Stimulated activated naive CD8-positive, alpha-beta T cell treated with anti-CD3 and anti-CD28 coated beads, Interleukin-15, amount 100 ng/mL, for 72 hours (primary cell): ENCODE results near the gene SUPT7L.
"Not testable (repeated sequence)": the region's sequence is repeated elsewhere in the genome, so short reads cannot be mapped to it uniquely, and the experiment has no call there.

Experiments used
- ATAC-seq: fragments of 150-1000 bp; cut with Tn5 transposase; 2 replicates; pipeline ENCODE4 v1.10.0; 2021; ENCODE audit warnings: mild to moderate bottlenecking, moderate library complexity
- DNase-seq, 2 donors: peaks; one replicate each; pipeline ENCODE4 v3.0.0; 2021 to 2022
- H3K27ac Mint-ChIP-seq, 2 donors: one replicate each; pipeline ENCODE4 v1.8.0; 2022; ENCODE audit warnings: mild to moderate bottlenecking in 2 of 2, mixed read lengths in 2 of 2, moderate library complexity in 2 of 2
- H3K27me3 Mint-ChIP-seq: one replicate; pipeline ENCODE4 v1.8.0; 2022; ENCODE audit warnings: mixed read lengths
- H3K4me1 Mint-ChIP-seq: one replicate; pipeline ENCODE4 v1.8.0; 2022; ENCODE audit warnings: mild to moderate bottlenecking, mixed read lengths
- H3K4me3 Mint-ChIP-seq, 2 donors: one replicate each; pipeline ENCODE4 v1.8.0; 2022; ENCODE audit warnings: mild to moderate bottlenecking in 2 of 2, mixed read lengths in 2 of 2, moderate library complexity in 1 of 2
- H3K9me3 Mint-ChIP-seq, 2 donors: one replicate each; pipeline ENCODE4 v1.8.0; 2022; ENCODE audit warnings: mixed read lengths in 2 of 2

SUPT7L gene

DNA sequence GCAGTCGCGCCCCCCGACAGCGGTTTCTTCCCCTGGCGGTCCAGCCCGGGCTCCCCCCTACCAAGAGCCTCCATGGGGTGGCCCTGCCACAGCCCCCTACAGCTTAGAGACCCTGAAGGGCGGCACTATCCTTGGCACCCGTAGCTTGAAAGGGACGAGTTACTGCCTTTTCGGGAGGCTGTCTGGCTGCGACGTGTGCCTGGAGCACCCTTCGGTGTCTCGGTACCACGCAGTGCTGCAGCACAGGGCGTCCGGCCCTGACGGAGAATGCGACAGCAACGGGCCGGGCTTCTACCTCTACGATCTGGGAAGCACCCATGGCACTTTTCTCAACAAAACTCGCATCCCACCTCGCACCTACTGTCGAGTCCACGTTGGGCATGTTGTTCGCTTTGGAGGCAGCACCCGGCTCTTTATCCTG is 750 bp upstream of the SUPT7L start:
- H3K27ac Mint-ChIP-seq = peak overlapping the region; percentile 99 to 100
- no peak for ATAC-seq
- DNase-seq = no peak
- no peaks in the 10 kb centered on the region for H3K27me3 Mint-ChIP-seq
- no peaks in the 10 kb centered on the region for H3K9me3 Mint-ChIP-seq
- H3K4me1 Mint-ChIP-seq = peaks cover 46% of the 10 kb centered on the region
- peak overlapping the region; percentile 99 for H3K4me3 Mint-ChIP-seq

- Mint-ChIP-seq H3K4me3 (no peak overlapping the region), H3K4me1 (peaks cover 39% of the 10 kb centered on the region), H3K27me3 (no peaks in the 10 kb centered on the region), H3K27ac (no peak overlapping the region), H3K9me3 (no peaks in the 10 kb centered on the region)
- DNase-seq (no peak), ATAC-seq (no peak)
Observed at GRCh38 chr2:27661371-27661770, 2.0 kb downstream of the SUPT7L start.

DNA sequence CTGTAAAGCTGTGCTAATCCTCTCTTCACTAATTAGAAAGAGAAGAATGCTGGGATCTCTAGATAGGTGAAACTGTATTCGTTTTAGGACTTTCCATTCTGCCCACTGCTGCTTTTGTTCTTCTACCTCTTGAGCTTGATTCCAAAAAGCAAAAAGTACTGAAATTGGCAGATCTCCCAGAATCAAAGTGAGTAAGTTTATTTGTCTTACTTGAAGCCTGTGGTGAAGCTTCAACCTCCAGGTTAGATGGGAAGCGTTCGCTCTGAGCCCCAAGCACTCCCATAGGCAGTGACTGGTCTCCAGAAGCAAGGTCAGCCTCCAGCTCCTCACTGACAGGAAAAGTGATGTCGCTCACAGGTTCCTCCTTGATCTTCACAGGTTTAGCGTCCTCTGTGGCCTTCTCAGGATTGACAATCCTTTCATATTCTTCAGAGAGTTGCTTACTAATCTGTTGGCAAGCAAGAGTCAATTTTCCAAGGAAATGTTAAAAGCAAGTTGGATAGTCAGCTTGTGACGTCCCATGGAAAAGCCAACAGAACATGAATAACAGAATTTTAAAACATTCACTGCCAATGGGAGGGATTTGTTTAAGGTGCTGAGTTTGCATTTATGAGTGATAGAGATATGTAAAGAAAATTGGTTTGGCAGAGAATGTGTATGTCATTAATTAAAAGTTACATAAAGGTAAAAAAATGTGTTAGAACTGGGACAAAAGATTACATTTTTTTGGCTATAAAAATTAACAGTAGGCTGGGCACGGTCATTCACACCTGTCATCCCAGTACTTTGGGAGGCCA is 8.1 kb downstream of the SUPT7L start:
- H3K4me1 Mint-ChIP-seq = peaks cover 18% of the 10 kb centered on the region
- H3K27ac Mint-ChIP-seq = no peak overlapping the region
- H3K9me3 Mint-ChIP-seq = no peaks in the 10 kb centered on the region
- H3K4me3 Mint-ChIP-seq = no peak overlapping the region
- ATAC-seq (no peak), DNase-seq (no peak)
- no peaks in the 10 kb centered on the region for H3K27me3 Mint-ChIP-seq

DNA sequence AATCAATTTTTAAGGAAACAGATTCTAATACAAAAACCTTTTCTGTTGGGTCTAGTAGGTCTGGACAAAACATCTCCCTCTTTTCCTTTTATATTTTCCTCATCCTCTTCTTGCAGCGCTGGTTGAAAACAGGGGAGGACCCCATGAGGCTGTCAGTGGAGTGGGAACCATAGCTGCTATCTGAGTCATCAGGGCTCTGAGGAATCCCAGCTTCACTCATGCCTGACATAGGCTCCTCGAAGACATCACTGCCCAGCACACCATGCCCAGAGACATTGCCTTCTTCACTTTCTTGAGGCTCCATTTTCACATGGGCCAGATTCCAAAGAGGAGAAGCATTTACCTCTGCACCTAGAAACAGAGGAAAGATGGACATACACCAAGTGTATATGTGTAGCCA is 10.0 kb downstream of the SUPT7L start:
- H3K27ac Mint-ChIP-seq = peak overlapping the region in 1 of 2 donors; percentile 92
- DNase-seq = no peak

GRCh38 chr2:27652790-27653189 is 10.6 kb downstream of the SUPT7L start:
- Mint-ChIP-seq H3K27me3 (no peaks in the 10 kb centered on the region), H3K4me3 (no peak overlapping the region), H3K9me3 (no peaks in the 10 kb centered on the region), H3K4me1 (peaks cover 18% of the 10 kb centered on the region), H3K27ac (no peak overlapping the region)
- ATAC-seq (peak; percentile 50), DNase-seq (no peak)

More for the DNA sequence above, 10.0 kb downstream of the SUPT7L start:
- no peaks in the 10 kb centered on the region for H3K9me3 Mint-ChIP-seq
- no peaks in the 10 kb centered on the region for H3K27me3 Mint-ChIP-seq
- H3K4me1 Mint-ChIP-seq = peaks cover 18% of the 10 kb centered on the region
- no peak overlapping the region for H3K4me3 Mint-ChIP-seq
- ATAC-seq = no peak

GRCh38 chr2:27652341-27652740 is 11.1 kb downstream of the SUPT7L start:
- no peak overlapping the region for H3K27ac Mint-ChIP-seq
- ATAC-seq = no peak
- H3K27me3 Mint-ChIP-seq = no peaks in the 10 kb centered on the region
- H3K4me1 Mint-ChIP-seq = peaks cover 18% of the 10 kb centered on the region
- H3K9me3 Mint-ChIP-seq = no peaks in the 10 kb centered on the region
- H3K4me3 Mint-ChIP-seq = no peak overlapping the region
- DNase-seq = no peak

DNA sequence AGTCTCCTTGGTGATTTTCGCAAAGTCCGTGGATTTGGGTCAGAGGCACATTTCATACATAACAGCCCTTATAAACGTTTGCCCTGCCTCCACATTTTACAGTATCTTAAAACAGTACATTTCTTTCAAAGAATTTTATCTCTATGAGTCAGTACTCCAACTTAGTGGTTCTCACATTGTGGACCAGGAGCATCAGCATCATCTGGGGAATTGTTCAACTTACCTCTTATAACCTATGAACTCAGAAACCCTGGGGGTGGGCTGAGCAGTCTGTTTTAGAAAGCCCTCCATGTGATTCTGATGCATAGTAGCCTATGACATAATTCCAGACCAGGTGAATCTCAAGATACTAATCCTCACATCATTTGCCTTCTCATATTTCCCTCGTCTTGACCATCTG is 12.4 kb downstream of the SUPT7L start:
- DNase-seq (no peak), ATAC-seq (no peak)
- no peak overlapping the region for H3K27ac Mint-ChIP-seq
- H3K4me3 Mint-ChIP-seq = no peak overlapping the region
- no peaks in the 10 kb centered on the region for H3K27me3 Mint-ChIP-seq
- no peaks in the 10 kb centered on the region for H3K9me3 Mint-ChIP-seq
- peaks cover 18% of the 10 kb centered on the region for H3K4me1 Mint-ChIP-seq

DNA sequence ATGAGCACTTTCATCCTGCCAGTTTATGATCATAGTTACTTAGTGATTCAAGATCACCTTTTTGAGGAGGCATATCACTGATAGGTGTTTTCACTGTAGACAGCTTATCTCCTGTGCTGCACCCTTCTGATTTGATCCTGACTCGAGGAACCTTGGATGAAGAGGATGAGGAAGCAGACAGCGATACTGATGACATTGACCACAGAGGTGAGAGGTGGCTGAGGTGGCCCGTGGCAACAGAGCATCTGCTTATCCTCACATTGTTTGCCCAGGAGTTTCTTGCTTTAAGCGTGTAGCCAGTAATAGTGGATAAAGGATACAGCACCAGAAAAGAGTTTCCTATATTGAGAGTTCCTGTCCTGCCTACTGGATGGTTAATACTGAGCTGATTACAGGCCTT is 15.7 kb downstream of the SUPT7L start:
- no peak for DNase-seq
- Mint-ChIP-seq H3K4me1 (peaks cover 5% of the 10 kb centered on the region), H3K4me3 (no peak overlapping the region), H3K9me3 (no peaks in the 10 kb centered on the region), H3K27me3 (no peaks in the 10 kb centered on the region), H3K27ac (peak overlapping the region in 1 of 2 donors; percentile 94)
- no peak for ATAC-seq

DNA sequence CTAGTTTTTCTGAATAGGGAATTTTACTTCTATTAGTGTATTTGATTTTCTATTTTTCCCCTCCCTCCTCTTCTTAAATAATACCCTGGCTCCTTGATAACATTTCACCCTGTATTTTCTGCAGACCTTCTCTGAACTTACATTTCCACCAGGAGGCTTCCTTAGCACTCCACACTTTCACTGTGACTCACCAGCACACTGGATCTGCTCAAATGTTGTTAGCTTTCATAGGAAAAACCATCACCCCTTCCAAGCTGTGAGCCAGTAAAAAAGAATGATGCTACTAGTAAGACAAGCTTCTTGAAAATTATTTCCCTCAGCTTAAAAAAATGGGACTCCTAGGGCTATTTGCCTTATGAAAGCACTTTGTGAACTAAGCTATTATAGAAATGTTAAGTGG is 16.1 kb downstream of the SUPT7L start:
- no peaks in the 10 kb centered on the region for H3K9me3 Mint-ChIP-seq
- peaks cover under 1% of the 10 kb centered on the region for H3K4me1 Mint-ChIP-seq
- no peak overlapping the region for H3K27ac Mint-ChIP-seq
- DNase-seq (no peak), ATAC-seq (no peak)
- H3K27me3 Mint-ChIP-seq = no peaks in the 10 kb centered on the region
- H3K4me3 Mint-ChIP-seq = no peak overlapping the region

DNA sequence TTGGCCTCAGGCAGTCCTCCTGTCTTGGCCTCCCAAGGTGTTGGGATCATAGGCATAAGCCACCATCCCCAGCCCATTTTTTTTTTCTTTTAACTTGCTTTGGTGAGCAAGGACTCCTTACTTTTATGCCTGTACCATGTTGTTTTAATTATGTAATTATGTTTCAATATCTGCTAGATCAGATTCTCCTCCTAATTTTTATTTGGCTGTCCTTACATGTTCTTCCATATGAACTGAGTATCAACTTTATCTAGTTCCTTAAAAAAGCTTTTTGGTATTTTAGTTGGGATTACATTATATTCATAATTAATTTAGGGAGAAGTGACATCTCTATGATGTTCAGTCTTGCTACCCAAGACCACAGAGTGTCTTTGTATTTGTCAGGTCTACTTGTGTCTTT is 18.2 kb downstream of the SUPT7L start:
- DNase-seq (no peak), ATAC-seq (no peak)
- Mint-ChIP-seq H3K27ac (peak overlapping the region in 1 of 2 donors; percentile 48), H3K9me3 (no peaks in the 10 kb centered on the region), H3K27me3 (no peaks in the 10 kb centered on the region), H3K4me3 (no peak overlapping the region), H3K4me1 (no peaks in the 10 kb centered on the region)

- no peak for ATAC-seq
- Mint-ChIP-seq H3K27ac (no peak overlapping the region), H3K9me3 (no peaks in the 10 kb centered on the region), H3K4me1 (peaks cover 22% of the 10 kb centered on the region), H3K4me3 (no peak overlapping the region), H3K27me3 (no peaks in the 10 kb centered on the region)
- no peak for DNase-seq
Observed at GRCh38 chr2:27640722-27641245, 22.6 kb downstream of the SUPT7L start.

GRCh38 chr2:27638709-27639108 is 24.7 kb downstream of the SUPT7L start:
- DNase-seq (peak in 1 of 2 donors; percentile 26), ATAC-seq (peak; percentile 19)
- Mint-ChIP-seq H3K9me3 (no peaks in the 10 kb centered on the region), H3K4me1 (peaks cover 25% of the 10 kb centered on the region), H3K27me3 (no peaks in the 10 kb centered on the region), H3K27ac (peak overlapping the region in 1 of 2 donors; percentile 92), H3K4me3 (peak overlapping the region; percentile 16 to 57)

DNA sequence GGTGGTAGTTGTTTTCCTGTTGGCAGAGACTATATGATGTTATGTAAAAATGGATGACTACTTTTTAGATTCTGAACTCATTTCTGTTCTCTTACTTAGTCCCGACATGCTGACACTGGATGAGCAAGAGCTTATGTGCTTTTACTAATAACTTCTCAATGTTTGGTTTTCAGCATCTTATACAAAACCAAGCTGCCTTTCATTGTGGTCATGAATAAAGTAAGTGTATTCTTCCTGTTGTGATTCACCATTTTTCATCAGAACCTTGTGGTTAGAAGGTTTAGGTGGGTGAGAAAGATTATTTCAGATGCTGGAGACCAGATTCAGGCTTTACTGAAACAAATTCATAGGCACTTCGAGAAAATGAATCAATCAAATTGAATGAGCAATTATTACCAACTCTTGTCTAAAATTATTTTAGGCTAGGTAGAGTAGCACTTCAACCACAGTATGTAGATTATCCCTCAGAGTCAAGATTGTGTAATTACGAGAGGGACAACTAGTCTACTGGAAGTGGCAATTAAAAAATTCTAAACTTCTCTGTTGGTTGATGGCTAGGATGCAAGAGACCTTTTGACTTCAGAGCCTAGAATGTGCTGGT is 25.3 kb downstream of the SUPT7L start:
- ATAC-seq (peak; percentile 94), DNase-seq (peak; percentile 21 to 44)
- Mint-ChIP-seq H3K27me3 (no peaks in the 10 kb centered on the region), H3K4me1 (peaks cover 25% of the 10 kb centered on the region), H3K9me3 (no peaks in the 10 kb centered on the region), H3K4me3 (peak overlapping the region; percentile 36 to 57), H3K27ac (peak overlapping the region; percentile 72 to 92)

DNA sequence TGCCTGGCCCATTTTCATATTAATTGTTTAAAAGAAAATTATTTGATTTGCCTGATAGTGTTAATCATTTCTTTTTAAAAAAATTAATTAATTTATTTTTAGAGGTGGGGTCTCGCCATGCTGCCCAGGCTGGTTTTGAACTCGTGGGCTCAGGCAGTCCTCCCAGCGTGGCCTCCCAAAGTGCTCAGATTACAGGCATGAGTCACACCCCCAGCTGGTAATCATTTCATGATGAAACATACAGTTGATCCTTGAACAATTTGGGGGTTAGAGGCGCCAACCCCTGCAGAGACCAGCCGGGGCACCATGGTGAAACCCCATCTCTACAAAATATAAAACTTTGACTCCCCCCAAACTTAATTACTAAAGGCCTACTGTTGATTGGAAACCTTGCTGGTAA is 26.6 kb downstream of the SUPT7L start:
- Mint-ChIP-seq H3K27ac (no peak overlapping the region), H3K4me3 (no peak overlapping the region), H3K4me1 (peaks cover 25% of the 10 kb centered on the region), H3K9me3 (no peaks in the 10 kb centered on the region), H3K27me3 (no peaks in the 10 kb centered on the region)
- ATAC-seq (no peak), DNase-seq (no peak)

- Mint-ChIP-seq H3K27me3 (no peaks in the 10 kb centered on the region), H3K9me3 (no peaks in the 10 kb centered on the region), H3K4me3 (no peak overlapping the region), H3K4me1 (peaks cover 43% of the 10 kb centered on the region), H3K27ac (no peak overlapping the region)
- no peak for DNase-seq
- ATAC-seq = no peak
Observed at GRCh38 chr2:27634291-27634690, 29.1 kb downstream of the SUPT7L start.

DNA sequence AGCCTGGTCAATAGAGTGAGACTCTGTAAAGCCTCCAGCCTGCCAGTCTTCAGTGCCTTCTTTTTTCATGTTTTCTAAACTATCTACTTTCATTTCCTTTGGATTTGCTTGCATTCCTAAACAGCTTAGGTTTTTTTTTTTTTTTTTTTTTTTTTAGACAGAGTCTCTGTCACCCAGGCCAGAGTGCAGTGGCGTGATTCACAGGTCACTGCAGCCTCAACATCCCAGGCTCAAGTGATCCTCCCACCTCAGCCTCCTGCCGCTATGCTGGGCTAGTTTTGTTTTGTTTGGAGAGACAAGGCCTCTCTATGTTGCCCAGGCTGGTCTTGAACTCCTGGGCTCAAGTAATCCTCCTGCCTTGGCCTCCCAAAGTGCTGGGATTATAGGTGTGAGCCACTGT is 33.2 kb downstream of the SUPT7L start:
- Mint-ChIP-seq H3K4me1 (peaks cover 20% of the 10 kb centered on the region), H3K27ac (peak overlapping the region; percentile 24 to 43)
- ATAC-seq, H3K9me3 Mint-ChIP-seq, H3K27me3 Mint-ChIP-seq, DNase-seq, H3K4me3 Mint-ChIP-seq: not testable (repeated sequence)
